ENCODE measurements around the gene SLC9A2. TPM values are rescaled to one million over a fixed set of nuclear protein-coding genes. Genes with fewer than 3 reads are reported as not detected.

Gene SLC9A2
- total and polyA plus RNA-seq, 8 donors: 0.02 to 0.22 (median 0.06) TPM; not detected in 4

GRCh38 chr2:102703305-102703704, 84.0 kb downstream of the SLC9A2 start:
- Histone ChIP-seq H3K36me3 (no peaks in the 10 kb centered on the region), H3K9me3 (no peaks in the 10 kb centered on the region), H3K27me3 (no peaks in the 10 kb centered on the region), H3K27ac (no peak overlapping the region), H3K4me3 (no peak overlapping the region), H3K4me1 (no peaks in the 10 kb centered on the region)
- TF ChIP-seq CTCF (IDR thresholded peaks at IDR 0.05): no peak
- ATAC-seq (no peak), FAIRE-seq (no peak), DNase-seq (no peak)
- 84 to 94% methylated on average over 2 of the region's 2 CpGs for WGBS, 2 donors
- intact Hi-C loops (cut with DNase I): no loop called here

GRCh38 chr2:102703748-102704147, 84.4 kb downstream of the SLC9A2 start:
- Histone ChIP-seq H3K27ac (no peak overlapping the region), H3K4me1 (no peaks in the 10 kb centered on the region), H3K36me3 (no peaks in the 10 kb centered on the region), H3K9me3 (no peaks in the 10 kb centered on the region), H3K4me3 (no peak overlapping the region), H3K27me3 (no peaks in the 10 kb centered on the region)
- ATAC-seq (peak in 2 of 4 donors; percentile 32 to 39), FAIRE-seq (no peak), DNase-seq (no peak)
- TF ChIP-seq CTCF (IDR thresholded peaks at IDR 0.05): no peak
- intact Hi-C loops (cut with DNase I): no loop called here

GRCh38 chr2:102704531-102704930, 85.2 kb downstream of the SLC9A2 start:
- no peaks in the 10 kb centered on the region for H3K9me3 ChIP-seq
- H3K4me1 ChIP-seq: no peaks in the 10 kb centered on the region
- no peaks in the 10 kb centered on the region for H3K27me3 ChIP-seq
- intact Hi-C loops (cut with DNase I): no loop called here
- DNase-seq (no peak), ATAC-seq (no peak), FAIRE-seq (no peak)
- H3K36me3 ChIP-seq: no peaks in the 10 kb centered on the region
- 28 to 34% methylated on average over 12 of the region's 12 CpGs for WGBS, 2 donors
- TF ChIP-seq CTCF (IDR thresholded peaks at IDR 0.05): no peak
- no peak overlapping the region for H3K4me3 ChIP-seq
- H3K27ac ChIP-seq: no peak overlapping the region

GRCh38 chr2:102707796-102708695, 88.7 kb downstream of the SLC9A2 start:
- DNase-seq: no peak
- FAIRE-seq: no peak
- Histone ChIP-seq H3K27me3 (no peaks in the 10 kb centered on the region), H3K4me1 (no peaks in the 10 kb centered on the region), H3K4me3 (no peak overlapping the region), H3K9me3 (no peaks in the 10 kb centered on the region), H3K36me3 (no peaks in the 10 kb centered on the region), H3K27ac (no peak overlapping the region)
- TF ChIP-seq CTCF (IDR thresholded peaks at IDR 0.05): no peak
- ATAC-seq: no peak
- intact Hi-C loops (cut with DNase I): no loop called here
- WGBS, 2 donors: 78 to 84% methylated on average over 20 of the region's 20 CpGs
